H9 (cell line): Measurements from ENCODE around the gene REXO4. TPM values are rescaled to one million over a fixed set of nuclear protein-coding genes. Genes with fewer than 3 reads are reported as not detected.

ENCODE experiments used
- DNase-seq: peaks from one replicate; pipeline ENCODE4 v3.0.0-alpha.2; 2017
- H2AFZ ChIP-seq: one replicate; pipeline ENCODE4 v1.6.1; 2013; ENCODE audit warnings: mild to moderate bottlenecking, low read length, control low read depth, moderate library complexity
- H2AK5ac ChIP-seq: 2 replicates; pipeline ENCODE4 v1.6.1; 2013; ENCODE audit warnings: low read length, control low read depth, mixed read lengths; ENCODE audit not compliant: insufficient read length
- H2BK120ac ChIP-seq: one replicate; pipeline ENCODE4 v1.6.1; 2013; ENCODE audit warnings: low read depth, mild to moderate bottlenecking, low read length, control low read depth, inconsistent platforms; ENCODE audit not compliant: poor library complexity, severe bottlenecking
- H2BK12ac ChIP-seq: 2 replicates; pipeline ENCODE4 v1.6.1; 2013; ENCODE audit warnings: low read length, control low read depth, mixed read lengths, low read depth; ENCODE audit not compliant: insufficient read length
- H2BK15ac ChIP-seq: 2 replicates; pipeline ENCODE4 v1.6.1; 2013; ENCODE audit warnings: low read depth, low read length, control low read depth
- H2BK20ac ChIP-seq: one replicate; pipeline ENCODE4 v1.6.1; 2013; ENCODE audit warnings: low read depth, mild to moderate bottlenecking, low read length, control low read depth, inconsistent platforms; ENCODE audit not compliant: poor library complexity, severe bottlenecking
- H2BK5ac ChIP-seq: 2 replicates; pipeline ENCODE4 v1.6.1; 2013; ENCODE audit warnings: low read length, control low read depth, mixed read lengths; ENCODE audit not compliant: insufficient read length
- H3K14ac ChIP-seq: 2 replicates; pipeline ENCODE4 v1.6.1; 2013; ENCODE audit warnings: low read length, control low read depth; ENCODE audit not compliant: insufficient read depth
- H3K18ac ChIP-seq: 2 replicates; pipeline ENCODE4 v1.6.1; 2013; ENCODE audit warnings: low read depth, mild to moderate bottlenecking, mixed read lengths, low read length, control low read depth; ENCODE audit not compliant: insufficient read length
- H3K23ac ChIP-seq: 2 replicates; pipeline ENCODE4 v1.6.1; 2013; ENCODE audit warnings: low read length, control low read depth, mixed read lengths, low read depth; ENCODE audit not compliant: insufficient read length
- H3K23me2 ChIP-seq: 2 replicates; pipeline ENCODE4 v1.6.1; 2013; ENCODE audit warnings: low read depth, mild to moderate bottlenecking, mixed read lengths, low read length, control low read depth; ENCODE audit not compliant: insufficient read length, poor library complexity, severe bottlenecking
- H3K27ac ChIP-seq: 2 replicates; pipeline ENCODE4 v1.5.1; 2013; ENCODE audit warnings: low read length, control low read depth, mixed read lengths, low read depth; ENCODE audit not compliant: insufficient read length
- H3K27me3 ChIP-seq: 2 replicates; pipeline ENCODE4 v1.6.1; 2013; ENCODE audit warnings: low read length, control low read depth, inconsistent platforms; ENCODE audit not compliant: insufficient read depth
- H3K4ac ChIP-seq: 2 replicates; pipeline ENCODE4 v1.6.1; 2013; ENCODE audit warnings: low read depth, mild to moderate bottlenecking, control low read depth, inconsistent platforms, low read length, moderate library complexity
- H3K4me1 ChIP-seq: 2 replicates; pipeline ENCODE4 v1.6.1; 2013; ENCODE audit warnings: low read length, control low read depth, inconsistent platforms; ENCODE audit not compliant: insufficient read depth
- H3K4me2 ChIP-seq: 2 replicates; pipeline ENCODE4 v1.6.1; 2013; ENCODE audit warnings: low read length, control low read depth, mixed read lengths; ENCODE audit not compliant: insufficient read length, insufficient read depth
- H3K56ac ChIP-seq: 2 replicates; pipeline ENCODE4 v1.6.1; 2013; ENCODE audit warnings: low read depth, mild to moderate bottlenecking, mixed read lengths, low read length, control low read depth; ENCODE audit not compliant: insufficient read length
- H3K79me1 ChIP-seq: 2 replicates; pipeline ENCODE4 v1.6.1; 2013; ENCODE audit warnings: low read depth, mild to moderate bottlenecking, moderate library complexity, low read length, control low read depth, inconsistent platforms; ENCODE audit not compliant: insufficient read depth, poor library complexity, severe bottlenecking
- H3K79me2 ChIP-seq: 2 replicates; pipeline ENCODE4 v1.6.1; 2013; ENCODE audit warnings: low read length, control low read depth, inconsistent platforms; ENCODE audit not compliant: insufficient read depth
- H3K9ac ChIP-seq: 2 replicates; pipeline ENCODE4 v1.6.1; 2013; ENCODE audit warnings: low read length, control low read depth, mixed read lengths; ENCODE audit not compliant: insufficient read length; ENCODE audit errors: extremely low read depth
- H3K9me3 ChIP-seq: one replicate; pipeline ENCODE4 v1.6.1; 2013; ENCODE audit warnings: low read depth, low read length, inconsistent platforms; ENCODE audit not compliant: control insufficient read depth
- H3T11ph ChIP-seq: one replicate; pipeline ENCODE4 v1.6.1; 2013; ENCODE audit warnings: mild to moderate bottlenecking, low read length, control low read depth, inconsistent platforms
- H4K20me1 ChIP-seq: one replicate; pipeline ENCODE4 v1.6.1; 2013; ENCODE audit not compliant: control insufficient read depth, insufficient read length, insufficient read depth
- H4K5ac ChIP-seq: 2 replicates; pipeline ENCODE4 v1.6.1; 2013; ENCODE audit warnings: low read depth, mild to moderate bottlenecking, mixed read lengths, low read length, control low read depth; ENCODE audit not compliant: insufficient read length
- H4K8ac ChIP-seq: replicated peaks from 2 replicates; pipeline ENCODE4 v1.6.1; 2013; ENCODE audit warnings: low read length, control low read depth, mixed read lengths, low read depth; ENCODE audit not compliant: insufficient read length
- H4K91ac ChIP-seq: 2 replicates; pipeline ENCODE4 v1.6.1; 2013; ENCODE audit warnings: low read depth, mild to moderate bottlenecking, moderate library complexity, mixed read lengths, low read length, control low read depth; ENCODE audit not compliant: insufficient read length
- H3K27ac Mint-ChIP-seq, 3 experiments: 2 replicates in 2 of 3; 3 replicates in 1 of 3; pipeline ENCODE4 v1.8.0; 2020 to 2021; ENCODE audit warnings: mixed read lengths in 3 of 3, mild to moderate bottlenecking in 1 of 3, moderate library complexity in 1 of 3
- H3K27me3 Mint-ChIP-seq: 2 replicates; pipeline ENCODE4 v1.8.0; 2021; ENCODE audit warnings: low read depth, mild to moderate bottlenecking, moderate library complexity, mixed read lengths
- H3K36me3 Mint-ChIP-seq, 3 experiments: 2 replicates in 2 of 3; 3 replicates in 1 of 3; pipeline ENCODE4 v1.8.0; 2020 to 2021; ENCODE audit warnings: low read depth in 3 of 3, mixed read lengths in 3 of 3; ENCODE audit not compliant: insufficient read depth in 1 of 3
- H3K4me1 Mint-ChIP-seq, 2 experiments: 2 replicates each; pipeline ENCODE4 v1.8.0; 2020; ENCODE audit warnings: mixed read lengths in 2 of 2
- H3K4me3 Mint-ChIP-seq, 2 experiments: 2 replicates in 1 of 2; 3 replicates in 1 of 2; pipeline ENCODE4 v1.8.0; 2020 to 2021; ENCODE audit warnings: mild to moderate bottlenecking in 2 of 2, mixed read lengths in 2 of 2, moderate library complexity in 1 of 2
- H3K9me3 Mint-ChIP-seq, 2 experiments: 2 replicates in 1 of 2; 3 replicates in 1 of 2; pipeline ENCODE4 v1.8.0; 2020; ENCODE audit warnings: mild to moderate bottlenecking in 2 of 2, mixed read lengths in 2 of 2, moderate library complexity in 1 of 2
- CTCF ChIP-seq: fragments of 200-600 bp; sonication (generic); conservative IDR thresholded peaks from 3 replicates; pipeline ENCODE4 v1.8.0; 2021; ENCODE audit warnings: antibody characterized with exemption, mild to moderate bottlenecking
- WGBS: extraction: QIAGEN DNeasy Blood & Tissue Kit; methylation state at CpG from one replicate; pipeline ENCODE4 v1.1.7; 2013; ENCODE audit warnings: missing lambda C conversion rate, low lambda C conversion rate, mixed read lengths; ENCODE audit not compliant: insufficient read length; ENCODE audit errors: extremely low coverage; 5-methylcytosine and 5-hydroxymethylcytosine counted together
- total RNA-seq: library from RNA; stranded (reverse); gene quantifications from 2 replicates; pipeline ENCODE4 v1.2.1, GENCODE V29; 2021

The REXO4 gene
- total RNA-seq, 1 experiment from 2014 or later = 35.2 TPM

DNA sequence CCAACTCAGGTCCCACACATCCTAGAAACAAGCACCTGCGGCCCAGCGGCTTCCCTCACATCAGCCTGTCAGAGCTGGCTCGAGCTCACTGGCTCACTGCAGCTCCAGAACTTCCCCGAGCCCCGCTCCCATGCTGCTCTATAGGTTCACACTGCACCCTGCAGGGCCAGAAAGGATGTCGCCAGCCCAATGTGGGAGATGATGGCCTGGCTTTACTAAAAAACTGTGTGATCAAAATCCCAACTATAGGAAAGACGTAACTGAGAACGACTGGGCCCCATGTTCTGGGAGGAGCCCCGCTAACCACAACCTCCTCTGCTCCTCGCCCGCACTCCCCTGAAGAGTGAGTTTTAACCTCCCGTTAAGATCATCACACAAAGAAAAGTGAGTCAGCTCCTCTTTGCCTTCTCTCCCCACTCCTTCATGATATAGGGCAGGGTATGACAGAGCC is 46.5 kb downstream of the REXO4 start:
- H3K9me3 ChIP-seq = no peaks in the 10 kb centered on the region
- no peak overlapping the region for H3K23ac ChIP-seq
- H3K18ac ChIP-seq = no peak overlapping the region
- no peak overlapping the region for H3K9ac ChIP-seq
- no peaks in the 10 kb centered on the region for H3K4me1 ChIP-seq
- H3K14ac ChIP-seq = no peak overlapping the region
- H4K91ac ChIP-seq = no peak overlapping the region
- H3T11ph ChIP-seq = no peak overlapping the region
- Mint-ChIP-seq H3K4me1 (peaks cover 11 to 13% of the 10 kb centered on the region in 2 experiments), H3K4me3 (no peak overlapping the region), H3K36me3 (peaks cover 22 to 67% (median 51%) of the 10 kb centered on the region in 3 experiments; a peak in 6 of 7 replicates), H3K27ac (peak overlapping the region in 1 of 3 experiments; percentile 16; a peak in 1 of 7 replicates), H3K27me3 (no peaks in the 10 kb centered on the region), H3K9me3 (no peaks in the 10 kb centered on the region; a peak in 1 of 5 replicates)
- H2BK12ac ChIP-seq = no peak overlapping the region
- H3K23me2 ChIP-seq = peaks cover 6% of the 10 kb centered on the region
- no peak overlapping the region for H4K5ac ChIP-seq
- H2BK5ac ChIP-seq = no peak overlapping the region
- H2AFZ ChIP-seq = no peak overlapping the region
- no peak overlapping the region for H3K56ac ChIP-seq
- no peak overlapping the region for H2AK5ac ChIP-seq
- H3K27me3 ChIP-seq = no peaks in the 10 kb centered on the region
- H2BK15ac ChIP-seq = no peak overlapping the region
- no peak overlapping the region for H2BK120ac ChIP-seq
- no peak overlapping the region for H3K4me2 ChIP-seq
- peaks cover 34% of the 10 kb centered on the region for H3K79me1 ChIP-seq
- no peak for TF ChIP-seq CTCF
- WGBS = no CpG with 5 or more reads among the region's 12 CpGs
- H3K79me2 ChIP-seq = peaks cover 62% of the 10 kb centered on the region; the same call in 1 of the 2 replicates
- no peak overlapping the region for H3K4ac ChIP-seq
- no peak overlapping the region for H4K8ac ChIP-seq
- no peaks in the 10 kb centered on the region for H4K20me1 ChIP-seq
- H2BK20ac ChIP-seq = no peak overlapping the region
- DNase-seq = no peak
- no peak overlapping the region for H3K27ac ChIP-seq
